ENCODE results near the gene PROZ. TPM values are rescaled to one million over a fixed set of nuclear protein-coding genes. Genes with fewer than 3 reads are reported as not detected.

The PROZ gene
- total RNA-seq, 4 donors from 2014 or later = not detected

DNA sequence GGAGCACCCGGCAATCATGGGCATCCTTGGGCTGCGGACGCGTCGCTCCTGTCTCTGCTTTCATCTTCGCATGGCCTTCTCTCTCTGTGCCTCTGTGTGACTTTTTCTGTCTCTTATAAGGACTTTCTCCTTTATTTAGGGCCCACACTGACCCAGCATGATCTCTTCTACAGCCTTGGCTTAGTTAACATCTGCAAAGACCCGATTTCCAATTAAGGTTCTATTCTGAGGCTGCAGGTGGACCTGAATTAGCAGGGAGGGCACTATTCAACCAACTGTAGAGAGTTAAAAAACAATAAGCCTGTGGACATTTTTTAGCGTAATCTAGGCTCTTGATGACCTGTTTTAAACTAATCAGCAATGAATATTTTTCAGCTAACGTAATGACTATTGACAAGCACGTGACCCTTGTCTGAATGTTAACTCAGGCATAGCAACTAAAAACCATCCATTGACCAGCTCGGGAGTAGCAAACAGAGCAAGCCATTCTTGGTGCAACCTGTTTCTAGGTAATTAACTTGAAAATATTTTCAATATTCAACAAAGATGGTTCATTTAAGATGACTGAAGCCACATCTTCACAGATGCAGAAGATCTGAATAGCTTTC, 20.7 kb upstream of the PROZ start:
- DNase-seq (ENCODE audit: low spot score in 2 of 2) = no peak
- Histone ChIP-seq H3K27me3 (no peaks in the 10 kb centered on the region), H3K36me3 (peaks cover 0 to 7% (median 0%) of the 10 kb centered on the region in 3 donors), H3K9me3 (no peaks in the 10 kb centered on the region), H3K4me1 (no peaks in the 10 kb centered on the region), H3K27ac (no peak overlapping the region), H3K4me3 (no peak overlapping the region)
- TF ChIP-seq, protein P1, sequence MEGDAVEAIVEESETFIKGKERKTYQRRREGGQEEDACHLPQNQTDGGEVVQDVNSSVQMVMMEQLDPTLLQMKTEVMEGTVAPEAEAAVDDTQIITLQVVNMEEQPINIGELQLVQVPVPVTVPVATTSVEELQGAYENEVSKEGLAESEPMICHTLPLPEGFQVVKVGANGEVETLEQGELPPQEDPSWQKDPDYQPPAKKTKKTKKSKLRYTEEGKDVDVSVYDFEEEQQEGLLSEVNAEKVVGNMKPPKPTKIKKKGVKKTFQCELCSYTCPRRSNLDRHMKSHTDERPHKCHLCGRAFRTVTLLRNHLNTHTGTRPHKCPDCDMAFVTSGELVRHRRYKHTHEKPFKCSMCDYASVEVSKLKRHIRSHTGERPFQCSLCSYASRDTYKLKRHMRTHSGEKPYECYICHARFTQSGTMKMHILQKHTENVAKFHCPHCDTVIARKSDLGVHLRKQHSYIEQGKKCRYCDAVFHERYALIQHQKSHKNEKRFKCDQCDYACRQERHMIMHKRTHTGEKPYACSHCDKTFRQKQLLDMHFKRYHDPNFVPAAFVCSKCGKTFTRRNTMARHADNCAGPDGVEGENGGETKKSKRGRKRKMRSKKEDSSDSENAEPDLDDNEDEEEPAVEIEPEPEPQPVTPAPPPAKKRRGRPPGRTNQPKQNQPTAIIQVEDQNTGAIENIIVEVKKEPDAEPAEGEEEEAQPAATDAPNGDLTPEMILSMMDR (IDR thresholded peaks at IDR 0.05) = no peak
- TF ChIP-seq POLR2A (IDR thresholded peaks at IDR 0.05) (no peak), EP300 (IDR thresholded peaks at IDR 0.05) (no peak)
- 70 to 71% methylated on average over 11 of the region's 11 CpGs for WGBS, 2 donors

DNA sequence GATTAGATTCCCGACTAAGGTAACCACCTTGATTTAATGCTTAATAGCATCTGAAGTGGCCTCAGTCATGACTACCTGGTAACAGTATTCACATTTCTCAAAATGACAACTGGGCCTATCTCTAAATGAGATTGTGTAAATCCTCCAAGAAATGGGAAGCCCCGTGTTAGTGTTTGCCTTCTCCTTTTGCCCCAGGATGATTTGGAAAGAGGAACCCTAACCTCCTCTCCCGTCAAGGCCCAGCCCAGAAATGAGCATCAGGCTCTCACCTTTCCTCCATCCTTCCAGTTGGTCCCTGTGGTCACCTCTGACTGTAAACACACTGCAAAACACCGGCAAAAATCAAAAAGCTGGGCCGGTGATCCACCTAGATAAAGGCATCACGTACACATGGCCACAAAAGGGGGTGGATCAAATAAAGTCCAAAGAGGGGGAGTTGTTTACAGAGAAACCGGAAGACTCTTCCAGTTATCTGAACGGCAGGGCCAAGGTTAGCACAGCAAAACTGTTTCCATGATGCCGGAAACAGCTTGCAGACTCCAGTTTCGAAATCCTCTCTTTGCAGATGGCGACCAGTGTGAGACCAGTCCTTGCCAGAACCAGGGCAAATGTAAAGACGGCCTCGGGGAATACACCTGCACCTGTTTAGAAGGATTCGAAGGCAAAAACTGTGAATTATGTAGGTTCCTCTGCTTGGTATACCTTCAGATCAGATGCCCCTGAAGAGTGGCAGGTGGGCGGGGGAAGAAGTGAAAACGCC, 19.5 kb upstream of the PROZ start:
- TF ChIP-seq, protein P1 (IDR thresholded peaks at IDR 0.05) = no peak
- no peak for TF ChIP-seq POLR2A (IDR thresholded peaks at IDR 0.05)
- no peak for TF ChIP-seq EP300 (IDR thresholded peaks at IDR 0.05)
- H3K27me3 ChIP-seq = peaks cover 0 to 2% of the 10 kb centered on the region in 2 donors
- H3K9me3 ChIP-seq = no peaks in the 10 kb centered on the region
- no peaks in the 10 kb centered on the region for H3K4me1 ChIP-seq
- 83 to 88% methylated on average over 16 of the region's 16 CpGs for WGBS, 2 donors
- H3K4me3 ChIP-seq = no peak overlapping the region
- no peak for DNase-seq (ENCODE audit: low spot score in 2 of 2)
- H3K27ac ChIP-seq = no peak overlapping the region
- H3K36me3 ChIP-seq = peaks cover 0 to 14% (median 0%) of the 10 kb centered on the region in 3 donors

DNA sequence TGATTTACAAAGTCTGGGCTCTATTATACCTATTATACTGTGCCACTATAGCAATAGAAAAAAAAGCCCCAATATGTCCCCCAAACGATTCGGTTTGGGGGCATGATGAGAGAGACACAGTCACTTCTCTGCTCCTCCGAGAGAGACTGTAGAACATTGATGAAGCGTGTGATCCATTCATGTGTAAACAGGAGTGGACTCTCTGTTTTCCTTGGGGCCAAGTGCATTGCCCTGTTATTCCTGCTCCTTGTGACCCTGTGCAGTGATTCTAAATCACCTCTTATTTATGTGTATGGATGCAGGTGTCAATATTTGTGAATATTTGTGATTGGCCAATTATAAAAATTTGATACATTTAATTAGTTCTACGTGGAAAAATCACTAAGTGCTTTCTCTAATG, 18.9 kb upstream of the PROZ start:
- H3K9me3 ChIP-seq = no peaks in the 10 kb centered on the region

DNA sequence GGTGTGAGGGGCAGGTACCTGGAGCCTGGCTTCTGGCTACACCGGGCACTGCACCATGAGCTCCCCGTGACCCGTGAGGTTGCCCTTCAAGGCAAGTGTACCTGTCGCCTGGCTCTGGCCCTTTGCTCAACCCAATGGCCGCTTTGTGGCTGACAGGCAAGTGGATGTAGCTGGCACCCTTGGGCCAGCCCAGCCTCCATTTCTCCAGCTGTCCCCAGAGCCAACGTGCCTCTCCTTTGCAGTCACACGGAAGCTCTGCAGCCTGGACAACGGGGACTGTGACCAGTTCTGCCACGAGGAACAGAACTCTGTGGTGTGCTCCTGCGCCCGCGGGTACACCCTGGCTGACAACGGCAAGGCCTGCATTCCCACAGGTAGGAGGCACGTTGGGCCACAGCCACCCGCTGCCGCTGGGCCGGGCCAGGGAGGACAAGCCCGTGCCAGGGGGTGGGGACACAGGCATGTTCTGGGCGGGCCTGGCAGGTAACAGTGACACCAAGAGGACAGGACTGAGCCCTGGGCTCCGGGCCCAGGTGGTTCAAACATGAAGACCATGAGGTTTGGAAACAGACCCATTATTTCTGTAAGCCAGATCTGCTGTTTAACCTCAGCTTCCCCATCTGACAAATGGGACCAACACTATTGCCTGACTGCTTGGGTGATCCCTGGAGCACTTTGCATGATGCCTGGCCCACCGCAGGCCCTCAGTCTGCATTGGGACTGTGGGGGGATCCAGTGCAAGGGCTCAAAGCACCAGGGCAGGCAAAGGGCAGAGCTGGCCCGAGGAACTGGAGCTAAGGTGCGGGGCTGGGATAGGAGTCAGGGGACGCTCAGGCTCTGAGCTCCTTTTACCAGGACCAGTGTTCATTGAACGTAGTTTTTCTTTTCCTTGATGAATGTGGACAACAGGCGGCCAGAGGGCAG, 17.5 kb upstream of the PROZ start:
- H3K36me3 ChIP-seq = peaks cover 0 to 19% (median 0%) of the 10 kb centered on the region in 3 donors
- no peaks in the 10 kb centered on the region for H3K9me3 ChIP-seq
- no peak overlapping the region for H3K27ac ChIP-seq
- H3K27me3 ChIP-seq = peaks cover 0 to 5% of the 10 kb centered on the region in 2 donors
- WGBS, 2 donors = 90 to 92% methylated on average over 24 to 26 of the region's 26 CpGs
- TF ChIP-seq POLR2A (IDR thresholded peaks at IDR 0.05) (no peak), EP300 (IDR thresholded peaks at IDR 0.05) (no peak)
- TF ChIP-seq, protein P1 (IDR thresholded peaks at IDR 0.05) = no peak
- no peak overlapping the region for H3K4me3 ChIP-seq
- H3K4me1 ChIP-seq = no peaks in the 10 kb centered on the region
- DNase-seq (ENCODE audit: low spot score in 2 of 2) = no peak

More for the DNA sequence above, 18.9 kb upstream of the PROZ start:
- no peak for TF ChIP-seq EP300 (IDR thresholded peaks at IDR 0.05)
- no peak for TF ChIP-seq POLR2A (IDR thresholded peaks at IDR 0.05)
- TF ChIP-seq, protein P1 (IDR thresholded peaks at IDR 0.05) = no peak
- peaks cover 0 to 5% of the 10 kb centered on the region in 2 donors for H3K27me3 ChIP-seq
- no peaks in the 10 kb centered on the region for H3K4me1 ChIP-seq
- peaks cover 0 to 19% (median 0%) of the 10 kb centered on the region in 3 donors for H3K36me3 ChIP-seq
- DNase-seq (ENCODE audit: low spot score in 2 of 2) = no peak
- no peak overlapping the region for H3K27ac ChIP-seq
- 76 to 78% methylated on average over 5 of the region's 5 CpGs for WGBS, 2 donors
- H3K4me3 ChIP-seq = no peak overlapping the region
